UCSD-AML1 (cell line): Measurements from ENCODE around the gene KCNJ6.

Source experiments
- DNase-seq: peaks from one replicate; lab custom pipeline; 2025; ENCODE audit not compliant: unreplicated experiment; lab: John Stamatoyannopoulos, UW

KCNJ6 gene

DNA sequence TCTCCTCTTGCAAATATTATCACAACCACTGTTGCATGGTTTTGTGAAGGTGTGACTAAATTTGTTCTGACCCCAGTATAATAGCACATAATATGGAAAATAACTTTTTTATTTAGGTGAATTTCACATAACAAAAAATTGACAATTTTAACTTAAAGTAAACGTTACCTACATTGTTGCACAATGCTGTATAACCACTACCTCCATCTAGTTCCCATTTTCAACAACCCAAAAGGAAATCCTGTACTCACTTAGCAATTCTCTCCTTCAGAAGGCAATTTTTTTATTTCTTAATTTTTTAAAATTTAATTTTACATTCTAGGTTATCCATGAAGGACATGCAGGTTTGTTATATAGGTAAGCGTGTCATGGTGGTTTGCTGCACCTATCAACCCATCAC lies 95.2 kb downstream of the KCNJ6 start:
- DNase-seq: no peak

DNA sequence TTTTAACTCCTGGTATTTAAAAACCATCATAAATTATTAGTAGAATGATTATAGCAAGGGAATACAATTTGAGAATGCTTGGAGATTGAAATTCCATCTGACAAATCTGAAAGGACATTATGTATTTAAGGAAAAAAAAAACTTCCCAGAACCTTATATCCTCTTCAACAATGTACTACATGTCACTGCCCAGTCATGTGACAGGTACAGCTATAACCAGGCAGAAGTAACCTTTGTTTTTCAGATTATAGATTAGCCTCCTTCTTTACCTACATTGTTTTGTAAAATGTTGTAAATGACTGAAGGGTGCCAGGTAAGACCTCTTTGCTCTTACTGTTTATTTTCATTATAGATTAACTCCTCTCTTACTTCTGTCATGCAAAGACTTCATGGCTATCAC lies 96.9 kb downstream of the KCNJ6 start:
- DNase-seq: no peak

DNA sequence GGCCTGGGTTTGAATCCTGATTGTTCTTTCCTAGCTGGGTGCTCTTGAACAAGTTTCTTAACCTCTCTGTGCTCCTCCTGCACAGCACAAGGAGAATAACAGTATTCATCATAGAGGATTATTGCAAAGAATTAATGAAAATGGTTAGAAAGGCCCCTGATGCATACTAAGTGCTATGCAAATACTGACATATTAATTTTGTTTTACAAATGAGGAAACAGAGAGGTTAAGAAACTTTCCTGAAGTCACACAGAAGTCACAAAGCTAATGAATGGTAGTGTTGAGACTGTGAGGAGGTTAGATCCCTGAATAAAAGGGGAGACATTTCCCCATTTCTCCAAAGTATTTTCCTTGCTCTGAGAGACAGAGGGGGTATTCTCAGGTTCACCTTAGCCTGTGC lies 99.0 kb downstream of the KCNJ6 start:
- DNase-seq: no peak

DNA sequence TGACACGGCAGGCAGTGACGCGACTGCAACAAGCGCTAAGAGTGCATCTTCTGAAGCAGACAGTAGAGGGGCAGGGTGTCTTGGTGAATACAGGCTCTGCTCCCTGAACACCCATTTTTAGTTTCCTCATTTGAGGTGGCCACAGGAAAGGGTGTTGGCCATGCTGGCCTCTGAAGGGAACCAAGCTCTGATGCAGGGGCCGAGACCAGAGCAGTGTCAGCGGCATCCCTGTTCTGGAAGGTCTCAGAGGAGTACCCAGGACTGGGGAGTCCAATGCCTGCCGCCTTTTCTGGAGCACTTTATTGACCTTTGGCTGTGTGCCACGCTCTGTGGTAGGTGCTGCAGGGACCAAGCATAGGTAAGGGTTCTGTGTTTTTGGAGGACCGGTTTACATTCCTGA lies 100.4 kb downstream of the KCNJ6 start:
- DNase-seq: no peak

DNA sequence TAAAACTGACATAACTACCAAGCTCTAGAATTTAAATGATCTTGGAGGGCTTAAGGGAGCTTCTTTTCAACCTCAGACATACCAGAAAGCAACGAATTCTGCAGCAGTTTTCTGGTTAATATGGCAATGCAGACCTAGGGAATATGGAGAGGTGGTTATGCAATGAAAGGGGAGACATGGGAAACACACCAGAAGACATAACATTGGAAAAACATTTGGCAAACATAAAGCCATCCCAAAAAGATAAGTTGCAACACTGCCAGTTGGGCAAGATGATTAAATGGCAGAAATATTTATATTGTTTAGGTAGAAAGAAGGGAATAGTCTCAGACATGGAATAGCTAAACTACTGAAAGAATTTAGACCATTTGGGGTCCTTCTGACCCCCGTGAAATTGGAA lies 104.5 kb downstream of the KCNJ6 start:
- DNase-seq: no peak

DNA sequence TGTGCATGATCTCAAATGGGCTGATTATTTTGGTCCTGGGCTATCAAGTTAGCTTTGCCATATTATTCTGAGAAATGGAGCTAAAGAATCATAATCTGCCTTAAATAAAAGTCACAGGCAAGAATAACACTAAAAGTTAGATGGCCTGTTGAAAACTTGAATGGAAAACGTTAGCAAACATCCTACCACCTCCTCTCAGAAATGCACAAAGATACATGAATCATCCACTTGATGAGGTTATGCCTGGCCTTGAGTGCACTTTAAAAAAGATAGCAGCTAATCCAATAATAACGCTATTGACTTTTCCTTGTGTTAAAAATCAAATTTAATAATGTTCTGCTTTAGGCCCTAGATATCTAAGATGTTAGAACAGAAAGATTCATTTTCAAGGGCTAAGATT lies 108.0 kb downstream of the KCNJ6 start:
- no peak for DNase-seq

DNA sequence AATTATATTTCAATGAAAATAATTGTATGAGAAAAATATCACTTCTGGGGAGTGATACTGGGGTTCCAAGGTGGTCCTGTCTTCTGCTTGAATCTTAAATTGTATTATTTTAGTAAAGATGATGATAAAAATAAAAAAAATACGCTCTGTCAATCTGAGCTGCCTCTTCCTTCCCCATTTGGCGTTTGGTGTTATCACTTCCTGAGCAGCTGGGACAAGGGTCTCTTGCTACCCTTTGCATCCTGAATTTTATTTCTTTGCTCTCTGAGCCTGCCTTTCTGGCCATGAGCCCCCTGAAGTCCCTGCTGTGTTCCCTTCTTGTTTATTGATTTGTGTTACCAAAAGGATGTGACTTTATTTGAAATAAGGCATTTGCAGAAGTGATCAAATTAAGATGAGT lies 111.0 kb downstream of the KCNJ6 start:
- no peak for DNase-seq

DNA sequence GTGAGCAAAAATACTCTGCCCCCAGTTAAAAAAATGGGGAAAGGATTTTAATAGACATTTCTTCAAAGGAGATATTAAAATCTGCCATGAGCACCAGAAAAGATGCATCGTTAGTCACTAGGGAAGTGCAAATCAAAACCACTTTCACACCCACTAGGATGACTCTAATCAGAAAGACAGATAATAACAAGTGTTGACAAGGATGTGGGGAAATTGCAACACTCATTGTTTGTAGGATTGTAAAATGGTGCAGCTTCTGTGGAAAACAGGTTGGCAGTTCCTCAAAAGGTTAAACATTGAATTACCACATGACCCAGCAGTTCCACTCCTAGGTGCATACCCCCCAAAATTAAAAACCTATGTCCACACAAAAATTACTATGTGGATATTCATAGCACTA lies 112.3 kb downstream of the KCNJ6 start:
- no peak for DNase-seq

DNA sequence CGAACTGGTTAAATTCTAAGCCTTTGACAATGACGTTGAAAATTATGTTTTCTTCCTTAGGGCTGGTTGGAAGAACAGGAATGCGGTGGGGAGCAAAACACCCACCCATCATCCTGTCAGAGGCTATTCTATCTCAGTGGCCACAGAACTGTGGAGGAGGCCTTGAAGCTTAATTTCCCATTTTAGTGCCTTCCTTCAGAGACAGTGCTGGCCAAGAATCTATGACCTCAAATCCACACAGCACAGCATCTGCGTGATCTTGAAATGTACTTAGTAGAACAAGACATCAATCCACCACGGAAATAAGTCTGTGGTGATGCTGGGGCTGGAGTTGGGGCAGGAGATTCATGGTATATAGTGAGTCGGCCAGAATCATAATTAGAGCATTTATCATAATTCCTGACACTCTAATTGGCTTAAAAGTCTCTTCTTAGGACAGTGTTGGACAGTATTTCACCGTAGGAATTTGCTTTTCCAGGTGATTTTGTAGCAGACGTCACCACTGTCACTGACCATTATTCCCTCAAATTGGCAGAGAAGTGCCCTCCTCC lies 113.1 kb downstream of the KCNJ6 start:
- no peak for DNase-seq

DNA sequence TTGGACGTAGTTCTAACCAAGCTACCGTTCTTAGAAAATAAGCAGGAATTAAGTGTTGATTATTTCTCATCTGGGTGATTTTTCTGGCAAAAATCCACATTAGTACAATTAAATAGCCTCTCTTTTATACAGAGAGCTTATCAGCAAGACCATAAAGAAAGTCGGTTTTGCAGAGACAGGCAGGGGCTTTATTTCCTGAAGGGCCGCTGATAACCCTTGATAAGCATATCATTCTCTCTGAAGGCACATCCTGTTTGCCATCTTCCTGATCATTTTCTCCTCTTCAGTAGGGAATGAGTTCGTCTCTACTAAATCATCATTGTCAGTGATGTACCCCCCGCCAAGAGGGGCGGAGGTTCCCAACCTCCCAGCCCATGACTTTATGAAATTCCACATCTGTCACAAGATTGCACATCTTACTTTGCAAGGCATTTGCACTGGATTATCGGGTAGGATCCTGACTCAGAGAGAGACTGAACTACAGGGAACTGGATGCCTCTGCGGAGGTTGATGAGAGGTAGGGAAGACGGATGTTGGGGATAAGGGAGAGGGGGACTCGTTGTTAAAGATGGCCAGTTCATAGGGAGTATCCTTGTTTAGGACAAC lies 115.7 kb downstream of the KCNJ6 start:
- no peak for DNase-seq

DNA sequence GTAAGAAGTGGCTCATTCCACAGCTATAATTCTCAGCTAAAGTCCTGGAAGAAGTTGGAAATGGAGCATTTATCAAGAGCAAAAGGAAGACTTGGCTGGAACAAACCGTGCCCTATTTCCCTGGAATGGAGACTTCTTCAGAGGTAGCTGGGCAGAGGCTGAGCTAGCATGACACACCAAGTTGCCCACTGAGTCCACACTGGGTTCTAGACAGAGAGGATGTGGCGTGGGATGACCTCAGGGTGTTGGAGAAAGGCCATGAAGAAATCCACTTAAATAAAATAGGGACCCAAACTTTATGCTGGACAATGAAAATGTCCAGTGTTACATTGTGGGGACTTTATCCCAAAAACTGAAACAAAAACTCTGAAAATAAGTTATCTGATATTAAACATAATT lies 116.2 kb downstream of the KCNJ6 start:
- DNase-seq: no peak

DNA sequence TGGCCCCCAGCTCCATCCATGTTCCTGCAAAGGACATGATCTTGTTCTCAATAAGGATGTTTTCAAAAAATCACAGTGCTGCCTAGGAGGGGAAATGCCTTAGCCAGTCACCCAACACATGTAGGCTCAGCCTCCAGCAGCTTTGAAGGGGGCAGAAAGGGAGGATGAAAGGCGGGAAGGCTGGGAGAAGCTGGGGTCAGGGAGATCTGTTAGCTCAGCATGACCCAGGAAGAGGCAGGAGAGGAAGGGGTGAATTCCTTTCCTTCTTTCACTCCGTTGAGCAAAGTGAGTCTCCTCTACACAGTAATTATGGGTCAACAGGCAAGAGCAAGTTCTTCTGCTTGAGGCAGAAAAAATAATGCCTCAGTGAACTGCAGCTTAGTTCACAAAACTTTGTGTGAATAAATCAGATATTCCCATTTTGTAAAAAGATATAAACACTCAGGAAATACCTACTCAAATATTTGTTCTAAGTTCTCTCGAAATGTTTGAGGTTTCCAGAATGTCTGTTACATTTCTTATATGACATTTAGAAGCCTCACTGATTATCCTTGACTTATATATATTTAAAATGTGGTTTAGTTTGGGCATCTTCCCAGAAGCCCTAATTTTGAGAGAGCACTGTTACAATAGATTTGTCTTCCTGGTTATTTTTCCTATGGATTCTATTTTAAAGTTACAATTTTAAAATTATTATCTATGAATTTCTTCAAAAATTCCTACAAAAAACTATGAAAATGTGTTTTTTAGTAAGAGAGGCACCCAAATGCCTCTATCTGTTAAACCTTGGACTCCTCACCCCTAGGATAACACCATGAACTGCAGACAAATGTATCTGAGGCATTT lies 116.8 kb downstream of the KCNJ6 start:
- DNase-seq: no peak

DNA sequence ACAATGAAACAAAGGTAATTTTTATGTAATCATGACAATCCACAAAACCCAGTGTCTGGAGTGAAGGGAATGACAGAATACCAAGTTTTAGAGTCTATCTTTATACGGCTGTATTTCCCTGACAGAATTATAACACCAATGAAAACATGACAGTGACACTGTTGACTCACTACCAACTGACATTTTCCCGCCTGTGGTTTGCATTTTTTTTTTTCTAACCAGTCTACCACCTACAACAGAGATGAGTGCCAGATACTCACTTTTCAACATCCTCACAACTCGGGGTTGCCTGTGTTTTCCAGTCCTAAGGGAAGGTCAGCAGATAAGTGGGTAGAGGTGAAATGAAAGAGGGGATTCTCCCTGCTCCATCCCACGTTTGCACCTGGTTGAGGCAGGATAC lies 118.9 kb downstream of the KCNJ6 start:
- no peak for DNase-seq

DNA sequence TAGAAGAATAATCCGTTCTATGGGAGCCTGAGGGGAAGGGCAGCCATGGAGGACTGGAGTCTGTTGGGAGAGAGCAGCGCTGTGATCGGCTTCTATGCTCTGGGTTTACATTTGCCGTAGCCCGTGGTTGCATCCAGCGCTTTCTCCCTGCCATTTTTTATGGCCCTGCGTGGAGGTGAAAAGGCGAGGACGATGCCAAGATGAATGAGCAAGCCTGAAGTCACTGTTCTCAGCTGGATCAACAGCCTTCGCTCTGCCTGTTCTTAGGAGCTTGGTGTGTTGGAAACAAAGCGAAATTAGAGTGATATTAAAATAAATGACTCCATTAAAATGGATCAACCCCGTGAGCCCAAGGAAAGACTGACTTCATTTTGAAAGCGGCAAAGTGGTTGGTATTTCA lies 120.2 kb downstream of the KCNJ6 start:
- DNase-seq: no peak

DNA sequence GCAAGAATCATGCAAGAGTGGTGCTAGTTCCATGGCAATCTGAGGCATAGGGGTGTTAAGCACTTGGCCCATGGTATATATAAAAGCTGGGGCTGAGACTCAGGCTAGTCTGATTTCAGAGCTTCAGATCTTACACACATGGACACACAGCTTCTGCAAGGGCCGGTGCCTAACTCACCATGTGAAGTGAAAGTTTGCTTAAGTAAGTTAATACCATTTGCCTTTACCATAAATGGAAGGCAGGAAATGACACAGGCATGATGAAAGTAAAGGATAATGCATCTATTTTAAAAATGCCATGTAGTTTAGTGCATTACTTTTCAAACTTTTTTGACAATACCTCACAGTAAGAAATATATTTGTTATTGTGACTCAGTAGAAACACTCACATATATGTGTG lies 122.6 kb downstream of the KCNJ6 start:
- DNase-seq: no peak

DNA sequence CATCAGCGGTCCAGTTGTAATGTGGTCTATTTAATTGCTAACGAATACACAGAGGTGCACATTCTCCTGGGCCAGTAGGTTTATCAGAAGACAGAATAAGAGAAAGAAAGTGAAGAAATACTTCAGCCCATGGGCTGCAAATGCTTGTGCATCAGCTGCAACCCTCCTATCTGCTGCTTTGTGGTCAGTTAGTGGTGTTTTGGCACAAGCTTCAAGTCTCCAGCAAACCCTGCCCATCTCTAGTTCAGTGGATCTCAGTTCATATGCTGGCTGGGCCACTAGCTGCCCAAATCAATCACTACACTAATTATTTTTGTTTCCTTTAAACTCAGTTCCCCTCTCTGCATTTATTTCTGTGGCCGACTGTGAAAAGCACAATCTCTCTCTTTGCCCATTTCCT lies 124.2 kb downstream of the KCNJ6 start:
- no peak for DNase-seq

DNA sequence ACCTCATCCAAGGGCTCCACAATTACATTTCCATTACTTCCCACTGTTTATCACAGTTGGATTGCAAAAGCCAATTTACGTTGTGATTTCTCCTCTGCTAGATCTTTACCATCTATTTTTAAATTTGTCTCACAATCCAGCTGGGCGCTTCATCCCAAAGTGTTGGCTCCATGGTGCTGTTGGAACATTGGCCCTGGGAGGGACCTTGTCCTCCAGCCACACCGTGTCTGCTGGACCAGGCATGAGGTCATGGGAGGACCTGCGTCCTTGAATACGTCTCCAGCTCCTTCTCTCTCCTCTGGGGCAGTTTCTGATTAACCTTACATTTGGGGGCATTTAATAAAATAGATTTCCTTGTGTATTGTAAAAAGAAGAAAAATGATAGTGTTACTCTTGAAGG lies 125.4 kb downstream of the KCNJ6 start:
- DNase-seq: no peak

DNA sequence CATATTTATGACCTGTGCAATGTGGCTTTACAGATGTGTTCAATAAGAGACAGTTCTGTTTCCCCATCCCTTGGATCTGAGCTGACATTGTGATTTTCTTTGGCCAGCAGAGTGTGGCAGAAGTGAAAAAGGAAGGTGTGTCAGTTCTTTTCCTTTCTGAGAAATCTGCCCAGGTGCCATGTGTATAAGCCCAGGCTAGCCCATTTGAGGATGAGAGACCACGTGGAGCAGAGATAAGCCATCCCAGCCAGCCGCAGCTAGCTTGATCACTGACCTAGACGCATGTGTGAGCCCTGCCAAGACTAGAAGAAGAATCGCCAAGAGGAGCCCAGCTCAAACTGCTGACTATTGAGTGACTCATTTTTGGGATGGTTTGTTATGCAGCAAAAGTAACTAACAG lies 127.8 kb downstream of the KCNJ6 start:
- DNase-seq: no peak

DNA sequence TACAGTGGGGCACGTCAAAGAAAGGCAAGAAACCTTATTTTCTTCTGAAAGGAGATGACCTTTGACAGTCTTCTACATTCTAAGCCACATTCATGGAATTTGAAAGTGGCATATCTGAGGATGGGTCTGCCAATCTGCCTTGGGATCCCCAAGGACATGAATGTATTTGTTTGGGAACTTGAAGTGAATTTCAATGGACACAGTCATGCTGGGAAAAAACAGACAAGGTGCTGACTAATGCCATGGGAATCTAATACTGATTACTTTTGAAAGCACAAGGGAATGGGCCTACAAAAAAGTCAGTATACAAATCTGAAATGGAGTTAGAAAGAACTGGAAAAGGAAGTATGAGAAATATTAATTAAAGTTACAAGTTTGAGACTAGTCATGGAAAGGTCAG lies 128.8 kb downstream of the KCNJ6 start:
- no peak for DNase-seq

DNA sequence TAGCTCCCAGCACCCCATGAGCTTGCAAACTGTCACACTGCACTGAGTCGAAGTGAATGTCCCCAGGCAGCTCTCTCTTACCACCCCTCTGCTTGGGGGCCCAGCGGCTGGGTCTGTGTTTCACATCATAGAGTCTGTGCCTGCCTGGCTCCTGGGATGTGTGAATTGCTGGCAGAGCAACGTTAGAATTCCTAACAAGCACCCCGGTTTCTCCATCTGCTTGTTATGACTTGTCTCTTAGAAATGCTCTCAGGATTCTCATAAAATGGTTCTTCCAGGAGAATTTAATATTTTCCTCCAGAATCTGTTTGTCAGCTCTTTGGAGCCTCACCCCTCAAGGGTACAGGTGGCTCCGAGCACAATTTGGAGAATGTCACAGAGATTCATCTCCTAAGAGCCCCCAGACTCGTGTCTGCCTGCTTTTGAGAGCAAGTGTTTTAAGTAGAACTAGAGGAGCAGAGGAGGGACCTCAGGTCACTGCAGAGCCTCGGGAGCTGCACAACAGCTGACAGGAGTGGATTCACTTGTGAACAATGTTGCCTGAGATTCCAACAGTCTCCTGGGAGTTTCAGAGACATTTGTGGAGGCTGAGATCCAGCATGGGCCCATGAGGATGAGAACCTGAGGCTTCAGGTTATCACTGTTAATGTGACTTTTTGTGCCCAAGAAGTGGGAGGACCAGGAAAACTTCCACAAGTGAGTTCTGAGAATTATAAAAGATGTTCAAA lies 131.5 kb downstream of the KCNJ6 start:
- DNase-seq: no peak

DNA sequence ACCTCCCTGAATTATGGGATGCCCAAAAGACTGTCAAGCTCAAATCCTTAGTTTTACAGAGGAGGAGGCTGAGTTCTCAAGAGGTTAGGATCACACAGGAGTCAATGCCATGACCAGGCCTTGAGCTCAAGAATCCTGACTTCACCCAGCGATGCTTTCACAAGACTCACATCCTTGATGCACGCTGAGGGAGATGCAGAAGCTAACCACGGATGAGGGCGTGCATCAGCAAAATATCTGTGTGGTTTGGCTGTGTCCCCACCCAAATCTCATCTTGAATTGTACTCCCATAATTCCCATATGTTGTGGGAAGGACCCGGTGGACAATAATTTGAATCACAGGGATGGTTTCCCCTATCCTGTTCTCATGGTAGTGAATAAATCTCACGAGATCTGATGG lies 133.2 kb downstream of the KCNJ6 start:
- DNase-seq: no peak
